Colonic mucosa (tissue), 4 donors: ENCODE data around the gene RNASEL. TPM values are rescaled to one million over a fixed set of nuclear protein-coding genes. Genes with fewer than 3 reads are reported as not detected.
"Not testable (repeated sequence)": the region's sequence is repeated elsewhere in the genome, so short reads cannot be mapped to it uniquely, and the experiment has no call there.

Source experiments
- DNase-seq: peaks from one replicate; pipeline ENCODE4 v3.0.0-alpha.2; 2020
- H3K27ac ChIP-seq: fragments of 200-600 bp; one replicate; pipeline ENCODE4 v1.8.0; 2021
- H3K27me3 ChIP-seq: fragments of 200-600 bp; one replicate; pipeline ENCODE4 v1.8.0; 2021
- H3K36me3 ChIP-seq: fragments of 200-600 bp; one replicate; pipeline ENCODE4 v1.8.0; 2021
- H3K4me1 ChIP-seq: fragments of 200-600 bp; one replicate; pipeline ENCODE4 v1.8.0; 2021; ENCODE audit warnings: mild to moderate bottlenecking
- H3K4me3 ChIP-seq: fragments of 200-600 bp; one replicate; pipeline ENCODE4 v1.8.0; 2021
- H3K9ac ChIP-seq, 2 donors: one replicate each; pipeline ENCODE4 v1.7.0; 2013; ENCODE audit warnings: control low read depth in 2 of 2, low read depth in 2 of 2, low read length in 2 of 2
- H3K9me3 ChIP-seq: fragments of 200-600 bp; one replicate; pipeline ENCODE4 v1.8.0; 2021
- CTCF ChIP-seq: fragments of 200-600 bp; IDR thresholded peaks from one replicate; pipeline ENCODE4 v1.8.0; 2022; ENCODE audit warnings: antibody characterized with exemption, mild to moderate bottlenecking
- intact Hi-C: fragments of 100-400 bp; cut with DNase I; formaldehyde crosslinking; loops from one replicate; pipeline ENCODE4 v1.14.1; 2022
- total RNA-seq, 2 donors: library from RNA; stranded (reverse); fragmentation: NEBNext Ultra II Directional in 1 of 2; extraction: Animal tissue kit (Norgen Biotek cat#: 25700) in 1 of 2; gene quantifications; one replicate each; pipeline ENCODE4 v1.2.1, GENCODE V29; 2021
- donor health status: healthy.
- donor health status: DM: no; HTN: no; CAD: no.
- donor health status: DM: no; HTN: no; CAD: no.

The RNASEL gene
- total RNA-seq, 2 donors from 2014 or later, result 16.2 to 19.5 TPM

- H3K27me3 ChIP-seq, result no peaks in the 10 kb centered on the region
- H3K9me3 ChIP-seq, result no peaks in the 10 kb centered on the region
- DNase-seq, result no peak
- H3K4me3 ChIP-seq, result no peak overlapping the region
- TF ChIP-seq CTCF, result no peak
- H3K4me1 ChIP-seq, result no peaks in the 10 kb centered on the region
- no peak overlapping the region for H3K9ac ChIP-seq
- intact Hi-C loops, result no loop called here
- H3K27ac ChIP-seq, result no peak overlapping the region
- H3K36me3 ChIP-seq, result no peaks in the 10 kb centered on the region
These were observed 44.7 kb upstream of the RNASEL start for GRCh38 chr1:182633657-182634281.

- Histone ChIP-seq H3K9me3 (no peaks in the 10 kb centered on the region), H3K27me3 (no peaks in the 10 kb centered on the region), H3K36me3 (no peaks in the 10 kb centered on the region), H3K4me1 (no peaks in the 10 kb centered on the region), H3K4me3 (no peak overlapping the region), H3K27ac (no peak overlapping the region), H3K9ac (no peak overlapping the region)
- no peak for TF ChIP-seq CTCF
- intact Hi-C loops, result no loop called here
- DNase-seq, result no peak
These were observed 44.0 kb upstream of the RNASEL start for GRCh38 chr1:182633031-182633430.

- H3K9me3 ChIP-seq, H3K9ac ChIP-seq, H3K27me3 ChIP-seq, H3K27ac ChIP-seq, DNase-seq, H3K4me1 ChIP-seq, intact Hi-C loops, H3K36me3 ChIP-seq, H3K4me3 ChIP-seq: not testable (repeated sequence)
These were observed 43.4 kb upstream of the RNASEL start for GRCh38 chr1:182632441-182632857.

- no peaks in the 10 kb centered on the region for H3K27me3 ChIP-seq
- H3K27ac ChIP-seq, result no peak overlapping the region
- no peak overlapping the region for H3K9ac ChIP-seq
- H3K9me3 ChIP-seq, result no peaks in the 10 kb centered on the region
- no peak for DNase-seq
- TF ChIP-seq CTCF, result no peak
- H3K4me1 ChIP-seq, result no peaks in the 10 kb centered on the region
- H3K36me3 ChIP-seq, result no peaks in the 10 kb centered on the region
- H3K4me3 ChIP-seq, result no peak overlapping the region
- intact Hi-C loops, result no loop called here
These were observed 42.9 kb upstream of the RNASEL start for GRCh38 chr1:182631954-182632353.

- H3K4me3 ChIP-seq, result no peak overlapping the region
- intact Hi-C loops, result no loop called here
- DNase-seq, result no peak
- H3K9me3 ChIP-seq, result no peaks in the 10 kb centered on the region
- no peaks in the 10 kb centered on the region for H3K4me1 ChIP-seq
- H3K36me3 ChIP-seq, result no peaks in the 10 kb centered on the region
- no peak for TF ChIP-seq CTCF
- no peak overlapping the region for H3K9ac ChIP-seq
- H3K27me3 ChIP-seq, result no peaks in the 10 kb centered on the region
- no peak overlapping the region for H3K27ac ChIP-seq
These were observed 42.1 kb upstream of the RNASEL start for GRCh38 chr1:182631053-182631677.

GRCh38 chr1:182630586-182630985 is 41.5 kb upstream of the RNASEL start:
- TF ChIP-seq CTCF, result no peak
- Histone ChIP-seq H3K9ac (no peak overlapping the region), H3K4me3 (no peak overlapping the region), H3K27me3 (no peaks in the 10 kb centered on the region), H3K36me3 (no peaks in the 10 kb centered on the region), H3K27ac (no peak overlapping the region), H3K9me3 (no peaks in the 10 kb centered on the region), H3K4me1 (no peaks in the 10 kb centered on the region)
- no peak for DNase-seq
- intact Hi-C loops, result no loop called here
